Measurements from ENCODE around the gene HDAC10.

GRCh38 chr22:50257041-50257440 is 6.0 kb upstream of the HDAC10 start:
- TF ChIP-seq POLR2AphosphoS5 (IDR thresholded peaks at IDR 0.05; ENCODE audit: low read depth, low read length) (no peak), POLR2A (IDR thresholded peaks at IDR 0.05; ENCODE audit: low read depth, low read length) (no peak), POU2F2 (IDR thresholded peaks at IDR 0.05; ENCODE audit: low read depth, low read length) (no peak)
